HG02943 (cell line): ENCODE data around the gene POLR3GL.

Experiments
- ATAC-seq: cut with Tn5 transposase; IDR thresholded peaks from one replicate; pipeline ENCODE4 v1.9.1; 2021; ENCODE audit warnings: mild to moderate bottlenecking, low read depth, moderate library complexity; ENCODE audit not compliant: unreplicated experiment

POLR3GL gene

DNA sequence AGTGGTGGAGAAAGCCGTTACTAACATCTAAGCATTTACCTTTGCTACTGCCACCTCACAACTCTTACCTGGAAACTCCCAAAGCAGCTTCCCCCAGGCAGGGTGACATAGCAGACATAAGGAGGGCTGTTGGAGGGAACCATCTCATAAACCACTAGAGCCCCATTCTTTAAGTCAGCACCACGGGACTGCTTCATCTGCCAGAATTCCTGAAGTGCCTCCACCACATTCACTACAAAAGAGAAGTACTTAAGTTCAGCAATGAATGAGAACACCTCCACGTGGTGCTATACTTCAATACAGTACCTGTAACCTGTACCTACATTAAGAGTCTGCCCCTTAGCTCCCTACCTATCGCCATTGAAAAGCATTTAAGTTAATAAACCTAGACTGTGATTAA, 16.9 kb upstream of the POLR3GL start:
- no peak for ATAC-seq

DNA sequence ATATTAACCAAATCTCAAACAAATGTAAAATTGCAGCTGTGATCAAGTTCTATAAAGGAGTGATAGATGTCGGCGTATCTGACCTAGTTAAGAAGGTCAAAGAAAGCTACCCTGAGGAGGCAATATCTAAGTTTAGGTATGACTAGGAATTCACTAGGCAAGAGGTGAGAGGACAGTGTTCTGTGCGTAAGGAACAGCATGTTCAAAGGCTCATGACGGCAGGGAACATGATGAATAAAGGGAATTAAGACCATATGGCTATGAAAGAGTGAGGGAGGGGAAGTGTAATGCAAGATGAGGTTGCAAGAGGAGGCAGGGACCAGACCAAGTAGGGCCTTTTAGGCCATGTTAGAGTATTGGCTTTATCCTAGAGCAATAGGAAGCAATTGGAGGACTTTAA, 15.3 kb upstream of the POLR3GL start:
- ATAC-seq, result no peak

GRCh38 chr1:145951526-145951925, 13.0 kb upstream of the POLR3GL start:
- ATAC-seq, result no peak

GRCh38 chr1:145952903-145953302, 11.6 kb upstream of the POLR3GL start:
- no peak for ATAC-seq

DNA sequence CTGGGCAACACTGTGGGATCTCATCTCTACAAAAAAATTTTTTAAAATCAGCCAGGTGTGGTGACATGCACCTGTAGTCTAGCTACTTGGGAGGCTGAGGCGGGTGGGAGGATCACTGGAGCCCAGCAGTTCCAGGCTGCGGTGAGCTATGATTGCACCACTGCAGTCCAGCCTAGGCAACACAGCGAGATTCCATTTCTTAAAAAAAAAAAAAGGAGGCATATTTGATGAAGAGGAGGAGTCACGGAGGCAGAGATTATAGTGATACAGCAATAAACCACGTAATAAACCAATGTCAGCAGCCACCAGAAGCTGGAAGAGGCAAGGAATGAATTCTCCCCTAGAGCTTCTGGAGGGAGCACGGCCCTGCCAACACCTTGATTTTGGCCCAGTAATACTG, 10.6 kb upstream of the POLR3GL start:
- ATAC-seq, result no peak

DNA sequence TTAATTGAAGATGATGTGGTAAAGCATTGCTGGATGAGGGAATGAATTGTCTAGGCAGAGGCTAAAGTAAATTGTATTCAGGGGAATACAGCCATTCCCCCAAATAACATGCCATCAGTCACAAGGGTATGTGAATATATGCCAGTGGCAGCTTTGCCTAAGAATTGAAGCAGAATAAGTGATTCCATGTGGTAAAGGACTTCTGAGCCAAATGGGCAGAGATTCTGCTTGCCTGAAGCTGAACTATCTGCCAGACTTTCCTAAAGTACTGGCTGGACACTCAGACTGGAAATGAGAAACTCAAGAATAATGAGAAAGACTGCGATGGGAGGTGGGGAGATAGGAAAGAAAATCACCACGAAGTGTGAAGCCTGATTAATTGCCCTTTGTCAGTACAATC, 9.1 kb upstream of the POLR3GL start:
- ATAC-seq, result no peak

- ATAC-seq, result no peak
Observed at GRCh38 chr1:145956361-145956760, 8.1 kb upstream of the POLR3GL start.

DNA sequence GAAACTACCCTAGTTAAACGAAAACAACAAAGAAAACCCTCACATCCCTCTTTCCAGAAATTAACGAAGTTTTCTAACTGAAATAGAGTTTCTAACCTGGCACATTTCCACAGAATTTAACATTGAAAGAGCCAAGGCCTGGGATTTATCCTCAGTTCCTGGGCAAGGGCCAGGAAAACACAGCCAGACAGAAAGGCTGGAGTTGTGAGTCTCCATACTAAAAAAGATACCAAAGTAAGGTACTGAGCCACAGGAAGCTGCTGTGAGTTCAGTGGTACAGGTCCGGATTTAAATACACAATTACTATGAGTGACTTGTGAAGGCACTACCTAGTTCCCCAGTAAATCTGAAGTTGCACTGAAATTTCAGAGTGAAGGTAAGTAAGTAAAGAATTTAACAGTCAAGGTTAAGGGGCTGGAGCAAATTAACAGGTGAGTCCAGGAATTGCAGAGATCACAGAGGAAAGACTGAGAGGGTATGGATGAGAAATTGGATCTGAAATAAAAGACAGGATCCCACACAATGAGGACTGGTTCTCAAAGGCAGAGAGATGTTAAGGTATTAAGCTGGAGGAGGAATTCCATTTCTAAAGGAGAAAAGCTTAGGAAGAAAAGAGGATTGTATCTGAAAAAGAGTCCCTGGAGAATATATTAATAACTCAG, 7.6 kb upstream of the POLR3GL start:
- ATAC-seq, result no peak

GRCh38 chr1:145957443-145958319, 6.8 kb upstream of the POLR3GL start, which contains the start of gene LIX1L:
Gene LIX1L, minus strand, starts transcription at chr1:145958017. Its CDS starts 90 bp downstream, at chr1:145957927.
- peak; percentile 95 for ATAC-seq

GRCh38 chr1:145958734-145959133, 5.8 kb upstream of the POLR3GL start:
- ATAC-seq, result no peak

GRCh38 chr1:145959333-145959732, 5.2 kb upstream of the POLR3GL start:
- ATAC-seq, result no peak

- no peak for ATAC-seq
Observed at GRCh38 chr1:145959957-145960467, 4.5 kb upstream of the POLR3GL start.

GRCh38 chr1:145960468-145961108, 3.9 kb upstream of the POLR3GL start:
- no peak for ATAC-seq

DNA sequence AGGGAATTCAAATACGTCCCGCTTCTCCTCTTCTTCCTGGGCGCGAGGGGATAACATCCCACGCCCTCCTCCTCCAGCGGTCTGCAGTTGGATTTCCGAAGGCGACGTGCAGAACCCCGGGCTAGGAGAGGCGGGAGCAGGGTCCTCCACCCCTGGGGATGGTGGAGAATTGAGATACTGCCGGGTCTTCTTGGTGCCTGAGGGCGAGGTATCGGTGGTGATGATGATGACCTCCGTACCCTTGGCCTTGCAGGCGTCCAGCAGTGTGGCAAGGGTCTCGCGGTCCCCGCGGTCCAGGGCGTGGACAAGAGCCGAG, 3.4 kb upstream of the POLR3GL start:
- no peak for ATAC-seq

- no peak for ATAC-seq
Observed at GRCh38 chr1:145961425-145962156, 2.9 kb upstream of the POLR3GL start.

- no peak for ATAC-seq
Observed at GRCh38 chr1:145962157-145963102, 2.1 kb upstream of the POLR3GL start.

DNA sequence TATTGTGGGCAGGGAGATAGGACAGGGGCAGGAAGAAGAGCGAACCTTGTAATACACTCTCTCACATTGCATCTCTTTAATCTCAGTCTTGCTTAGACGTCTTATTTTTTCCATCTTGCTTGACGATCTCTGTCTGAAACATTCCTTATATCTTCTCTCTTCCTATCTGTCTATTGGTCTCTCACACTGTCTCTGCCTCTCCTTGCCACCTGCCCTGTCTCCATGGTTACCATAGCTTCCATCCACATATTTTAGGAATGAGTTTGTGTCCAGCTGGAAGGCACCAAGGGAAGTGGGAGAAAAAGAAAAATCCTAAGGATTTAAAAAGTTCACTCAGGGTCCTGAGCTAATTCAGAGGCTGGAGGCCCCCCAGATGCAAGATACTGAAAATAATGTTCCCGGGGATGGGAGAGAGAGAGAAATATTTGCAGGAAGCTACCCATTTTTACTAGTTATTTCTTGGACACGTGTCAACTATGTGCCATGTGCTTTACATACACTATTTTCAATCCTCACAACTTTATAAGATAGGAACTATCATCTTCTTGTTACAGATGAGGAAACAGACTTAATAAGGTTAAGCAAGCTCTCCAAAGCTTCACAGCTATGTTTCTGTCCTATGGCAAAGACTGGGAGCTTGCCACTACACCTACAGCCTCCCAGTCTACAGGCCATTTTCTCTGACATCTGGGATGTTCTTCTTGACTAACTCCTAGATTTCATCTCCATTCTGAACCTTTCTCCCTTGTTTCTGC, 1.0 kb upstream of the POLR3GL start:
- no peak for ATAC-seq

- no peak for ATAC-seq
Observed at GRCh38 chr1:145965119-145965744, 742 bp downstream of the POLR3GL start.
